Measurements from ENCODE around the gene RRM1. TPM values are rescaled to one million over a fixed set of nuclear protein-coding genes. Genes with fewer than 3 reads are reported as not detected.
"Not testable (repeated sequence)": the region's sequence is repeated elsewhere in the genome, so short reads cannot be mapped to it uniquely, and the experiment has no call there.

Gene RRM1
- total and polyA plus RNA-seq, 2 experiments from 2014 or later: 41.0 to 44.6 TPM

DNA sequence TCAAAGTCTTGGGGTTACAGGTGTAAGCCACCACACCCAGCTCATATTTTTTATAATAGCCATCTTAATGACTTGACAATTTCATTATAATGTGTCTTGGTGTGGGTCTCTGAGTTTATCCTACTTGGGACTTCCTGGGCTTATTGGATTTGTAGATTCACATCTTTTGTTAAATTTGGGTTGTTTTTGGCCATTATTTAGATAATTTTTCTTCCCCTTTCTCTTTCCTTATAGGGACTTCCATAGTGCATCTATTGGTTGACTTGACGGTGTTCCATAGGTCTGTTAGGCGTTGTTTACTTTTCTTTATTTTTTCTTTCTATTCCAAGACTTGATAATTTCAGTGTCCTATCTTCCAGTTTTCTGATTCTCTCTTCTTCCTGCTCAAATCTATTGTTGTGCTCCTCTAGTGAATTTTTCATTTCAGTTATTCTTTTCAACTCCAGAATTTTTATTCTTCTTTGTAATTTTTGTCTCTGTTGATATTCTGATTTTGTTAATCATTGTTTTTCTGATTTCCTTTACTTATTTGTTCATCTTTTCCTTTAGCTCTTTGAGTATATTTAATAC is 45.6 kb downstream of the RRM1 start:
- H3K27me3 ChIP-seq: no peaks in the 10 kb centered on the region
- no peaks in the 10 kb centered on the region for H3K9me3 ChIP-seq (ENCODE audit: low read depth)
- DNase-seq (ENCODE audit: low read depth in 1 of 2, low spot score in 1 of 2): no peak
- peaks cover 15% of the 10 kb centered on the region for H3K36me3 ChIP-seq
- TF ChIP-seq, protein P1, sequence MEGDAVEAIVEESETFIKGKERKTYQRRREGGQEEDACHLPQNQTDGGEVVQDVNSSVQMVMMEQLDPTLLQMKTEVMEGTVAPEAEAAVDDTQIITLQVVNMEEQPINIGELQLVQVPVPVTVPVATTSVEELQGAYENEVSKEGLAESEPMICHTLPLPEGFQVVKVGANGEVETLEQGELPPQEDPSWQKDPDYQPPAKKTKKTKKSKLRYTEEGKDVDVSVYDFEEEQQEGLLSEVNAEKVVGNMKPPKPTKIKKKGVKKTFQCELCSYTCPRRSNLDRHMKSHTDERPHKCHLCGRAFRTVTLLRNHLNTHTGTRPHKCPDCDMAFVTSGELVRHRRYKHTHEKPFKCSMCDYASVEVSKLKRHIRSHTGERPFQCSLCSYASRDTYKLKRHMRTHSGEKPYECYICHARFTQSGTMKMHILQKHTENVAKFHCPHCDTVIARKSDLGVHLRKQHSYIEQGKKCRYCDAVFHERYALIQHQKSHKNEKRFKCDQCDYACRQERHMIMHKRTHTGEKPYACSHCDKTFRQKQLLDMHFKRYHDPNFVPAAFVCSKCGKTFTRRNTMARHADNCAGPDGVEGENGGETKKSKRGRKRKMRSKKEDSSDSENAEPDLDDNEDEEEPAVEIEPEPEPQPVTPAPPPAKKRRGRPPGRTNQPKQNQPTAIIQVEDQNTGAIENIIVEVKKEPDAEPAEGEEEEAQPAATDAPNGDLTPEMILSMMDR (IDR thresholded peaks at IDR 0.05; ENCODE audit: low read depth, low read length): no peak
- H3K4me1 ChIP-seq (ENCODE audit: low read depth): no peaks in the 10 kb centered on the region
- no peak overlapping the region for H3K4me3 ChIP-seq
- no peak overlapping the region for H3K27ac ChIP-seq

DNA sequence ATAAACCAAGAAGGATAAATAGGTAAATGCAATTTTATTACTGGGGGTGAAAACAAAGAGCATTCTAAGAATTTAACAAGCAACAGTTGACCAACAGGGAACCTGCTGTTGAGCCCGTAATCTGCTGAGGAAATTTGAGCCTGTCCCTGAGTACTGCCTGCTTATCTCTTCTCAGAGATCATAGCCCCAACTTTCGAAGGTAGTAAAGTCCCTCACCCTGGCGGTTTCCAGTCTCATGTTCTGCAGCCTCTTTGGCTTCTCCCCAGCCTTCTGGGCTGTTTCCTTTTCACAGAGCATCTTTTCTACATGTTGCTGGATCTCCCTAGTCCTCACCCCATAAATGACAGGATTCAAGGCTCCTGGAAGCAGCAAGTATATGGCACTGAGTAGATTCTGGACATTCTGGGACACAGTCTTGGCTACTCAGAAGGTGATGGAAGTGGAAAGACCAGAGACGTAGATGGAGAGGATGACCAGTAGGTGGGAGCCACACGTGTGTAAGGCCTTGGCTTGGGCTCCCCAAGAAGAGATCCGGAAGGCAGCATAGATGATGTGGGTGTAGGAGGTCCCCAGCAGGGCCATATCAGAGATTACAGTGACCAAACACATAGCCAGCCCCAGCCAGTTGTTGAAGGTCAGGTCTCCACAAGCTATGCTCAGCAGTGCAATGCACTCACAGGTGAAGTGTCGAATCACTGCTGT is 51.6 kb downstream of the RRM1 start:
- Histone ChIP-seq H3K9me3 (ENCODE audit: low read depth) (no peaks in the 10 kb centered on the region), H3K27ac (no peak overlapping the region), H3K4me3 (no peak overlapping the region), H3K27me3 (no peaks in the 10 kb centered on the region), H3K36me3 (no peaks in the 10 kb centered on the region), H3K4me1 (ENCODE audit: low read depth) (no peaks in the 10 kb centered on the region)
- DNase-seq (ENCODE audit: low read depth in 1 of 2, low spot score in 1 of 2): no peak
- TF ChIP-seq, protein P1 (IDR thresholded peaks at IDR 0.05; ENCODE audit: low read depth, low read length): no peak

DNA sequence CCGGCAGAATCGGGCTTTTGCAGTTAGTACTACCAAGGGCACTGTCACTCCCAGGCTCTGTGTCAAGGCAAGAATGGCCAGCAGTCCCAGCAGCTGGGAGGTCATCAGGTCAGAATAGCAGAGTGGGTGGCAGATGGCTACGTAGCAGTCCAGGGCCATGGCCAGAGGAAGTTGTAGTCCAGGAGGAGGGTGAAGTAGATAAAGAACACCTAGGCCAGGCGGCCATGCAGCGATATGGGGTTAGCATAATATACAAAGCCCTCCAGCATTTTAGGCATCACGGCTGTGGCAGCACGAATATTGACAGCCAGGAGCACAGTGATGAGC is 52.1 kb downstream of the RRM1 start:
- Histone ChIP-seq H3K27me3 (no peaks in the 10 kb centered on the region), H3K4me3 (no peak overlapping the region), H3K36me3 (no peaks in the 10 kb centered on the region), H3K4me1 (ENCODE audit: low read depth) (no peaks in the 10 kb centered on the region), H3K27ac (no peak overlapping the region), H3K9me3 (ENCODE audit: low read depth) (no peaks in the 10 kb centered on the region)
- TF ChIP-seq, protein P1 (IDR thresholded peaks at IDR 0.05; ENCODE audit: low read depth, low read length): no peak
- DNase-seq (ENCODE audit: low read depth in 1 of 2, low spot score in 1 of 2): no peak

DNA sequence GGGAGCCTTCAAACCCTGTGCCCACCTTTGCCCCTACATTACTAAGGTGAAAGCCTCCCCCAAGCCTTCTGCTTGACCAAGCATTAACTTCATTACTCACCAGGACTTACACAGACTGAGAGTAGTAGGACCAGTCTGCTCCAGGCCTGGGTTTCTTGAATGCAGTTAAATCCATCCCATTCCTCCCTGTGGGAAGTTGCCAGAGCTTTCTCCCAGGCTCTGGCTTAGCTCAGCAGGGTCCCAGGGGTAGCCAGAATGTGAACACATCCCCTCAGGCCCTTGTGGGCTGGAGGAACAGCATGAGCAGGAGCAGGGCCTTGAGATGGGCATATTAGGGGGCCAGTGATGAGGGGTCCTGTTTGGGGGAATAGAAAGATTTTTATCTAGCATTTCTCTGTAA is 59.9 kb downstream of the RRM1 start:
- no peaks in the 10 kb centered on the region for H3K27me3 ChIP-seq
- H3K27ac ChIP-seq: no peak overlapping the region
- TF ChIP-seq, protein P1 (IDR thresholded peaks at IDR 0.05; ENCODE audit: low read depth, low read length): no peak
- no peak for DNase-seq (ENCODE audit: low read depth in 1 of 2, low spot score in 1 of 2)
- no peaks in the 10 kb centered on the region for H3K9me3 ChIP-seq (ENCODE audit: low read depth)
- H3K4me3 ChIP-seq: no peak overlapping the region
- no peaks in the 10 kb centered on the region for H3K4me1 ChIP-seq (ENCODE audit: low read depth)
- no peaks in the 10 kb centered on the region for H3K36me3 ChIP-seq

DNA sequence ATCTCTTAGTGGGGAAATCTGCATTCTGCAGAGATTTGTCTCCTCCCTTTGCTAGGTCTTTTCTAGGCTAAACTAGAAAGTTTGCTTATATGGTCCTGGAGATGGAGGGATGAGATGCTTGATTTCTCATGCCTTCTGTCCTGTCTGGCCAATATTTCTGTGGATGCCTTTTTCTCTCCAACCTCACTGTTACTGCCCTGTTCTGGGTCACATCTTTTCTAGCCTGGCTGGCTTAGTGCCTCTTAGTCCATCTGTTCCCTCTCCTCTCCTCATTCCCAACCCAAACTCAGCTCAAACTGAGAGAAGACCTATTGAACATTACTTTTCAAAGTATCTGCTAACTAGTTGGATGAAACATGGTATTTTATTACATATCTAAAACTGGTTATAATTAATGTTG is 62.0 kb downstream of the RRM1 start:
- no peak for DNase-seq (ENCODE audit: low read depth in 1 of 2, low spot score in 1 of 2)
- no peaks in the 10 kb centered on the region for H3K27me3 ChIP-seq
- H3K36me3 ChIP-seq: no peaks in the 10 kb centered on the region
- H3K9me3 ChIP-seq (ENCODE audit: low read depth): no peaks in the 10 kb centered on the region
- H3K4me1 ChIP-seq (ENCODE audit: low read depth): no peaks in the 10 kb centered on the region
- H3K4me3 ChIP-seq: no peak overlapping the region
- TF ChIP-seq, protein P1 (IDR thresholded peaks at IDR 0.05; ENCODE audit: low read depth, low read length): no peak
- no peak overlapping the region for H3K27ac ChIP-seq

DNA sequence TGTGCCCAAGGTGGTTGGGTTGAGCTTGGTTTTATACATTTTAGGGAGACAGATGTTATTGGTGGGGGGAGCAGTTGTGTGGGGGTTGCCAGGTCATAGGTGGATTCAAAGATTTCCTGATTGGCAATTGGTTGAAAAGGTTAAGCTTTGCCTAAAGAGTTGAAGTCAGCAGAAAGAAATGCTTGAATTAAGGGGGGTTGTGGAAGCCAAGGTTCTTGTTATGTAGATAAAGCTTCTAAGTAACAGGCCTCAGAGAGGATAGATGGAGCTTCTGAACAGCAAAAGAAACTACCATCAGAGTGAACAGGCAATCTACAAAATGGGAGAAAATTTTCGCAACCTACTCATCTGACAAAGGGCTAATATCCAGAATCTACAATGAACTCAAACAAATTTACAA is 64.2 kb downstream of the RRM1 start:
- H3K36me3 ChIP-seq; H3K9me3 ChIP-seq (ENCODE audit: low read depth); H3K4me3 ChIP-seq; H3K4me1 ChIP-seq (ENCODE audit: low read depth); H3K27me3 ChIP-seq; DNase-seq (ENCODE audit: low read depth in 1 of 2, low spot score in 1 of 2); H3K27ac ChIP-seq: not testable (repeated sequence)
